ENCODE measurements around the gene POLR3B. TPM values are rescaled to one million over a fixed set of nuclear protein-coding genes. Genes with fewer than 3 reads are reported as not detected.

The POLR3B gene
- total and polyA plus RNA-seq, 9 of the 15 experiments (the other 6 are each of a cell fraction or from before 2014, with no cell fraction given) = 7.6 to 17.9 (median 14.4) TPM

- H3K9ac ChIP-seq (ENCODE audit: insufficient read depth in 1 of 2, low read depth in 2 of 2, low read length in 2 of 2) = no peak overlapping the region
- no peak overlapping the region for H2AFZ ChIP-seq (ENCODE audit: low read depth, low read length)
- no peak overlapping the region for H3K4me3 ChIP-seq
- ChIA-PET CTCF (ENCODE audit: low intra/inter-chr PET ratio) (no interaction called here), POLR2A (interaction anchor here (0.9 to 1.5 kb wide), 2 partner anchors 9 to 511 kb away, joined by 3 to 5 read pairs; partner anchors contain the start of gene TMEM263)
- no peaks in the 10 kb centered on the region for H3K79me2 ChIP-seq (ENCODE audit: control insufficient read depth, insufficient read depth, low read length)
- H3K27ac ChIP-seq (ENCODE audit: extremely low read depth, low read depth, low read length) = no peak overlapping the region
- in situ Hi-C loops (cut with MboI) (no loop called here), intact Hi-C loops (cut with micrococcal nuclease) (no loop called here)
- no peak overlapping the region for H3K4me2 ChIP-seq (ENCODE audit: insufficient read depth, low read length)
- ATAC-seq (no peak), FAIRE-seq (no peak), DNase-seq (ENCODE audit: extremely low read depth in 1 of 4, low spot score in 3 of 4) (no peak)
- H3K36me3 ChIP-seq (ENCODE audit: control insufficient read depth, insufficient read depth, low read length) = peaks cover 12% of the 10 kb centered on the region; the same call in 2 of the 3 replicates
- TF ChIP-seq HMBOX1 (IDR thresholded peaks at IDR 0.05) (no peak), CCAR2 (IDR thresholded peaks at IDR 0.05; ENCODE audit: low read depth, low read length) (no peak), ZBTB2 (IDR thresholded peaks at IDR 0.05) (no peak), ZNF263 (CRISPR knock-in tag; IDR thresholded peaks at IDR 0.05; ENCODE audit: borderline replicate concordance) (no peak), ATF6 (CRISPR knock-in tag; IDR thresholded peaks at IDR 0.05) (no peak), ARHGAP35 (IDR thresholded peaks at IDR 0.05; ENCODE audit: partially characterized antibody) (no peak), ZNF584 (CRISPR knock-in tag; IDR thresholded peaks at IDR 0.05; ENCODE audit: low read depth) (no peak), ZNF717 (CRISPR knock-in tag; IDR thresholded peaks at IDR 0.05) (no peak)
- 0% methylated on average over 1 of the region's 1 CpG for WGBS (ENCODE audit: insufficient coverage, low coverage, missing lambda C conversion rate)
- BruUV-seq (replicated peaks) = no TSS peak
- no peaks in the 10 kb centered on the region for H4K20me1 ChIP-seq (replicated peaks; ENCODE audit: control insufficient read depth, insufficient read depth, low read length)
- no peaks in the 10 kb centered on the region for H3K27me3 ChIP-seq (ENCODE audit: control insufficient read depth in 2 of 2, insufficient read depth in 2 of 2, low read length in 2 of 2)
- H3K4me1 ChIP-seq (replicated peaks in 1 of 2; ENCODE audit: control insufficient read depth in 2 of 2, insufficient read depth in 2 of 2, low read length in 2 of 2) = no peaks in the 10 kb centered on the region
- no peaks in the 10 kb centered on the region for H3K9me3 ChIP-seq (replicated peaks; ENCODE audit: control insufficient read depth, insufficient read depth, low read depth, low read length)
- no peaks in the 10 kb centered on the region for H3K9me1 ChIP-seq (ENCODE audit: control insufficient read depth, insufficient read depth, low read length)
Measured at GRCh38 chr12:106445053-106445452, 87.5 kb downstream of the POLR3B start.

Data from K562 (cell line).